Brain microvascular endothelial cell (primary cell): ENCODE data around the gene GPR4.
"Not testable (repeated sequence)": the region's sequence is repeated elsewhere in the genome, so short reads cannot be mapped to it uniquely, and the experiment has no call there.

Experiments
- DNase-seq: peaks from one replicate; pipeline ENCODE4 v3.0.0-alpha.2; 2020
- H3K27ac ChIP-seq: fragments of 250-450 bp; sonication (Bioruptor Pico); 2 replicates; pipeline ENCODE4 v1.5.1; 2020; ENCODE audit warnings: mild to moderate bottlenecking, moderate library complexity
- H3K27me3 ChIP-seq: fragments of 250-450 bp; sonication (Bioruptor Pico); replicated peaks from 2 replicates; pipeline ENCODE4 v1.5.1; 2020; ENCODE audit warnings: mild to moderate bottlenecking
- H3K36me3 ChIP-seq: fragments of 250-450 bp; sonication (Bioruptor Pico); replicated peaks from 2 replicates; pipeline ENCODE4 v1.5.1; 2020; ENCODE audit warnings: mild to moderate bottlenecking
- H3K4me3 ChIP-seq: 2 replicates; pipeline ENCODE4 v1.5.1; 2011; ENCODE audit warnings: low read depth, mild to moderate bottlenecking, control low read depth, low read length, moderate library complexity
- CTCF ChIP-seq: IDR thresholded peaks from 2 replicates; pipeline ENCODE4 v1.5.1; 2011; ENCODE audit warnings: low read depth, mild to moderate bottlenecking, moderate library complexity, low read length, control low read depth, inconsistent platforms; ENCODE audit errors: missing control alignments
- in situ Hi-C: cut with HindIII; loops from 2 replicates; pipeline ENCODE4 v1.10.0; 2017; ENCODE audit warnings: low sequenced_read_pairs, low pct_ligation_motif_present

The GPR4 gene

DNA sequence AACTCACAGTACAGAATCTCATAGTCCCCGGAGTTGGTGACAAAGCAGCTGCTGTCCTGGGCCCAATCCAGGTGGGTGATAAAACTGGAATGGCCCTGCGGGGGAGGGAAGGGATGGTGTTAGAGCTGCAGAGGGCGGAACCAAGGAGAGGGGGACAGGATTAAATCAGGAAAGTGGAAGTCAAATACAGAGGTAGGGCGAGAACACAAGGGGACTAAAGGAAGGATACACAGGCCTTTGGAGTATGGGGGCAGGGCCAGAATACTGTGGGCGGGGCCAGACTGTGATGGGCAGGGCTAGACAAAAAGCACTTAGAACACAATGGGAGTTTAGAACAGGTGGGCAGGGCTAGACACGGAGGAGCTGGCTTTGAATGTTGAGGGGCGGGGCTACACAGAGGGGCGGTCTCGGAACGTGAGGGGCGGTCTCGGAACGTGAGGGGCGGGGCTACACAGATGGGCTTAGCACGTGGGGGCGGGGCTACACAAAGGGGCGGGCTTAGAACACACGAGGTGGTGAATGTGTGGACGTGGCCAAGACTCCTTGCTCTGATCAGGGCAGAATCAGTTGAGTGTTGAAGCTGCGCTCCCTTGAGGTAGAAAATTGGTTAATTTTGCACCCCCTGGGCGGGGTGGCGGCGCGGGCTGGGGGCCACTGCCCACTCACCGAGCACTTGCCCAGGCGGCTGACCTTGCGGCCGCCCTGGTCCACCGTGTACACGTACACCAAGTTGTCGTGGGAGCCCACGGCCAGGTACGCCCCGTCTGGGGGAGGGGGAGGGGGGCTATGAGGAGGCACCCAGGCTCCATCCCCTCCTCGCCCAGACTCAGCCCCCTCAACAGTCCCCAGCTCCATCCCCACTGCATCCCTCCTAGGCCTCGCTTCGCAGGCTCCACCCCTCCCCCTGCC is 14.0 kb upstream of the GPR4 start:
- DNase-seq: peak; percentile 59
- H3K36me3 ChIP-seq: peaks cover 33% of the 10 kb centered on the region
- peak overlapping the region; percentile 15 for H3K4me3 ChIP-seq
- in situ Hi-C loops: no loop called here
- H3K27me3 ChIP-seq: no peaks in the 10 kb centered on the region
- H3K27ac ChIP-seq: no peak overlapping the region
- TF ChIP-seq CTCF: no peak

- H3K27ac ChIP-seq: peak overlapping the region; percentile 83
- H3K27me3 ChIP-seq, H3K4me3 ChIP-seq, in situ Hi-C loops, DNase-seq: not testable (repeated sequence)
- H3K36me3 ChIP-seq: peaks cover 38% of the 10 kb centered on the region
These were observed 13.0 kb upstream of the GPR4 start for GRCh38 chr19:45615056-45615455.

DNA sequence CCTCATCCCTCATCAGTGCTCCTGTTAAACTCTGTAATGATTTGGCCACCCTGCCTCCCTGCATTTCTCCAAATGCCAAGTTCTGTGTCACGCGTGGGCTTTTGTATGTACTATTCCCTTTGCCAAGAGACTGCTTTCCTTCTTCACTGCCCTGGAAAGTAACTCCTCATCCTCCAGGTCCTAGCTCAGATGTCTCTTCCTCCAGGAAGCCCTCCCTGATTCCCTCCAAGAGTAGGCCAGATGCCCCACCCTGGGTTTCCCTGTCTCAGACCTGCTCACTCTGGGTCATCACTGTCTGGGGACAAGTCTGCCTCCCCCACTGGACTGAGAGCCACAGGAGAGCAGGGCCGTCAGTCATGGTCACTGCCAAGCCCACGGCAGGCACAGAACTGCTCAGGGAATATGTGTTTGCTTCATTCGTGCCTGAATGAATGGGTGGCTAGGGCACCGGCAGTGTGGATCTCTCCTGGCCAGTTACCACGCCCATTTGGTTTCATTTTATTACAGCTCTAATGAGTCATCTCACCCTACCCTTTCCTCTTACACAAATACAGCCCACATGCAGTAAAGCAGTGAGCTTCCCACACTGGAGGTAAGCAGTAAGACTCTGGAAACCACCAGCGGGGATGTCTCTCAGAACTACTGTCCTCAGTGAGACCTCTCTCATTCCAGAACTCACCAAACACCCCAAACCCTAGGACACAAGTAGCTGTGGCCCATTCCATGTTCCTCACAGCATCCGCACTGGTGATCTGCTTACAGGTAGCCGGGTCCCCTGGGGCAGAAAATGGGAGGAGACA is 12.1 kb upstream of the GPR4 start:
- no peaks in the 10 kb centered on the region for H3K27me3 ChIP-seq
- no peak overlapping the region for H3K4me3 ChIP-seq
- peak overlapping the region; percentile 83 for H3K27ac ChIP-seq
- in situ Hi-C loops: no loop called here
- TF ChIP-seq CTCF: no peak
- DNase-seq: peak; percentile 89
- peaks cover 37% of the 10 kb centered on the region for H3K36me3 ChIP-seq

DNA sequence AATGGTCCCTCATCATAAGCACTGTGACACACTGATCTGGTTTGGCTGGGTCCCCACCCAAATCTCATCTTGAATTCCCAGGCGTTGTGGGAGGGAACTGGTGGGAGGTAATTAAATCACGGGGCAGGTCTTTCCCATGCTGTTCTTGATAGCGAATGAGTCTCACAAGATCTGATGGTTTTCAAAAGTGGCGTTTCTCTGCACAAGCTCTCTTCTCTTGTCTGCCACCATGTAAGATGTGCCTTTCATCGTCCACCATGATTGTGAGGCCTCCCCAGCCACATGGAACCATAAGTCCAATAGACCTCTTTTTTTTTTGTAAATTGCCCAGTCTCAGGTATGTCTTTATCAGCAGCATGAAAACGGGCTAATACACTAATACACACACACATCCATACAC is 6.9 kb upstream of the GPR4 start:
- H3K27ac ChIP-seq: no peak overlapping the region
- H3K27me3 ChIP-seq: no peaks in the 10 kb centered on the region
- no peak overlapping the region for H3K4me3 ChIP-seq
- peaks cover 34% of the 10 kb centered on the region for H3K36me3 ChIP-seq
- TF ChIP-seq CTCF: no peak
- DNase-seq: no peak
- in situ Hi-C loops: no loop called here

- TF ChIP-seq CTCF: peak; percentile 92
- H3K4me3 ChIP-seq: peak overlapping the region; percentile 43
- no peak overlapping the region for H3K27ac ChIP-seq
- peaks cover 24% of the 10 kb centered on the region for H3K36me3 ChIP-seq
- peak; percentile 59 for DNase-seq
- in situ Hi-C loops: no loop called here
- H3K27me3 ChIP-seq: peaks cover 2% of the 10 kb centered on the region
These were observed 5.3 kb upstream of the GPR4 start for GRCh38 chr19:45607071-45608029.
